B cell (primary cell): ENCODE data around the gene ADGRV1. TPM values are rescaled to one million over a fixed set of nuclear protein-coding genes. Genes with fewer than 3 reads are reported as not detected.

Source experiments
- ATAC-seq: fragments of 200-7000 bp; cut with Tn5 transposase; one replicate; pipeline ENCODE4 v1.10.0; 2021; ENCODE audit warnings: low read depth, mild to moderate bottlenecking, moderate number of reproducible peaks, moderate library complexity
- CTCF ChIA-PET: fragments of 350-600 bp; sonication (Branson Sonifier 250); formaldehyde crosslinking; loops from one replicate; lab custom pipeline; 2021; ENCODE audit warnings: antibody characterized with exemption, inconsistent platforms; lab: Charles Lee
- POLR2A ChIA-PET: fragments of 350-600 bp; sonication (Branson Sonifier 250); formaldehyde crosslinking; loops from one replicate; lab custom pipeline; 2021; ENCODE audit warnings: antibody characterized with exemption; lab: Charles Lee
- DNase-seq: peaks from one replicate; pipeline ENCODE4 v3.0.0; 2013
- H2AFZ ChIP-seq: 2 replicates; pipeline ENCODE4 v1.6.1; 2012; ENCODE audit warnings: mild to moderate bottlenecking, low read depth, low read length; ENCODE audit not compliant: insufficient read depth, poor library complexity, severe bottlenecking
- H3K27ac ChIP-seq, 2 donors: 1 replicate in 1 of 2; 2 replicates in 1 of 2; pipeline ENCODE4 v1.5.1; 2012 to 2013; ENCODE audit warnings: low read length in 2 of 2, mild to moderate bottlenecking in 2 of 2, moderate library complexity in 1 of 2
- H3K27me3 ChIP-seq, 4 experiments: fragments of 200-600 bp in 1 of 4; sonication (generic) in 1 of 4; replicated peaks in 1 of 4; 1 replicate in 2 of 4; 2 replicates in 2 of 4; pipeline versions ENCODE4 v1.6.1 to v1.7.0; 2013 to 2016; ENCODE audit warnings: low read length in 3 of 4, mild to moderate bottlenecking in 2 of 4, mixed read lengths in 1 of 4, moderate library complexity in 1 of 4; ENCODE audit not compliant: insufficient read depth in 4 of 4, control insufficient read depth in 3 of 4; ENCODE audit errors: control extremely low read depth in 1 of 4
- H3K36me3 ChIP-seq, 2 experiments: replicated peaks in 1 of 2; 1 replicate in 1 of 2; 2 replicates in 1 of 2; pipeline versions ENCODE4 v1.6.1 to v1.7.1; 2013; ENCODE audit warnings: low read length in 1 of 2; ENCODE audit not compliant: insufficient read depth in 2 of 2, control insufficient read depth in 1 of 2; ENCODE audit errors: control extremely low read depth in 1 of 2, extremely low read depth in 1 of 2
- H3K4me1 ChIP-seq, 2 donors: fragments of 200-600 bp in 1 of 2; sonication (generic) in 1 of 2; 1 replicate in 1 of 2; 2 replicates in 1 of 2; pipeline versions ENCODE4 v1.5.1 to v1.6.1; 2013 to 2017; ENCODE audit warnings: low read length in 2 of 2; ENCODE audit not compliant: control insufficient read depth in 2 of 2, insufficient read depth in 2 of 2
- H3K4me2 ChIP-seq: replicated peaks from 2 replicates; pipeline ENCODE3; 2012; ENCODE audit warnings: mild to moderate bottlenecking, low read depth, low read length; ENCODE audit not compliant: poor library complexity, severe bottlenecking
- H3K4me3 ChIP-seq, 5 experiments: fragments of 200-600 bp in 1 of 5; sonication (generic) in 1 of 5; 1 replicate in 3 of 5; 2 replicates in 2 of 5; pipeline versions ENCODE4 v1.5.1 to v1.7.0; 2011 to 2016; ENCODE audit warnings: low read length in 4 of 5, mild to moderate bottlenecking in 4 of 5, low read depth in 2 of 5, control low read depth in 1 of 5, moderate library complexity in 1 of 5; ENCODE audit not compliant: insufficient read depth in 1 of 5; ENCODE audit errors: control extremely low read depth in 1 of 5, extremely low read depth in 1 of 5
- H3K79me2 ChIP-seq: fragments of 200-600 bp; sonication (generic); one replicate; pipeline ENCODE4 v1.6.0; 2016; ENCODE audit warnings: low read length; ENCODE audit not compliant: control insufficient read depth, insufficient read depth
- H3K9ac ChIP-seq: fragments of 200-600 bp; sonication (generic); 2 replicates; pipeline ENCODE4 v1.6.1; 2017; ENCODE audit warnings: mild to moderate bottlenecking, low read length, moderate library complexity
- H3K9me3 ChIP-seq, 3 donors: one replicate each; pipeline versions ENCODE4 v1.6.1 to v1.7.1; 2013; ENCODE audit warnings: low read length in 2 of 3; ENCODE audit not compliant: control insufficient read depth in 2 of 3, insufficient read depth in 1 of 3; ENCODE audit errors: control extremely low read depth in 1 of 3
- H4K20me1 ChIP-seq: 2 replicates; pipeline ENCODE4 v1.6.0; 2012; ENCODE audit warnings: mild to moderate bottlenecking, low read length; ENCODE audit not compliant: insufficient read depth, control insufficient read depth, poor library complexity, severe bottlenecking
- H3K27ac Mint-ChIP-seq: one replicate; pipeline ENCODE4 v1.8.0; 2021; ENCODE audit warnings: mixed read lengths
- H3K27me3 Mint-ChIP-seq: one replicate; pipeline ENCODE4 v1.8.0; 2021; ENCODE audit warnings: mixed read lengths
- H3K4me1 Mint-ChIP-seq: one replicate; pipeline ENCODE4 v1.8.0; 2021; ENCODE audit warnings: mixed read lengths
- H3K4me3 Mint-ChIP-seq: one replicate; pipeline ENCODE4 v1.8.0; 2021; ENCODE audit warnings: mixed read lengths
- H3K9me3 Mint-ChIP-seq: one replicate; pipeline ENCODE4 v1.8.0; 2022; ENCODE audit warnings: mixed read lengths; ENCODE audit not compliant: insufficient read depth
- CTCF ChIP-seq: fragments of 200-600 bp; IDR thresholded peaks from one replicate; pipeline ENCODE4 v1.8.0; 2022; ENCODE audit warnings: antibody characterized with exemption, mild to moderate bottlenecking
- EZH2 ChIP-seq: IDR thresholded peaks from 2 replicates; pipeline ENCODE4 v1.6.1; 2012; ENCODE audit warnings: borderline replicate concordance, low read depth, mild to moderate bottlenecking, moderate library complexity, low read length; ENCODE audit not compliant: insufficient read depth, poor library complexity, severe bottlenecking
- WGBS: methylation state at CpG from one replicate; pipeline ENCODE4 v1.1.5; 2013; ENCODE audit warnings: missing lambda C conversion rate; ENCODE audit not compliant: insufficient coverage; 5-methylcytosine and 5-hydroxymethylcytosine counted together
- intact Hi-C: fragments of 100-400 bp; cut with micrococcal nuclease; formaldehyde crosslinking; loops from one replicate; pipeline ENCODE4 v1.10.0; 2022
- polyA plus RNA-seq: library from polyadenylated mRNA; depleted of rRNA; stranded (reverse); fragments of >200 nt; gene quantifications from 2 replicates; pipeline ENCODE4 v1.2.3, GENCODE V29; 2012
- total RNA-seq, 2 donors: library from RNA; stranded (reverse); fragments of 120-200 nt in 1 of 2; gene quantifications; 1 replicate in 1 of 2; 2 replicates in 1 of 2; pipeline versions ENCODE4 v1.2.3 to v1.2.4, GENCODE V29; 2013 to 2022

The ADGRV1 gene
- total and polyA plus RNA-seq, 2 donors (not counting 1 experiment from before 2014, with no cell fraction given): 0.07 TPM; not detected in 1

GRCh38 chr5:91016322-91016721 lies 457.7 kb downstream of the ADGRV1 start:
- ATAC-seq: no peak
- POLR2A ChIA-PET: no interaction called here
- no peak for DNase-seq
- Histone ChIP-seq H3K4me2 (no peak overlapping the region), H3K27ac (no peak overlapping the region), H3K27me3 (no peaks in the 10 kb centered on the region), H3K79me2 (no peaks in the 10 kb centered on the region), H3K4me1 (no peaks in the 10 kb centered on the region), H3K9ac (no peak overlapping the region), H2AFZ (no peak overlapping the region), H3K9me3 (no peaks in the 10 kb centered on the region), H3K4me3 (no peak overlapping the region), H4K20me1 (no peaks in the 10 kb centered on the region), H3K36me3 (no peaks in the 10 kb centered on the region)
- CTCF ChIA-PET: no interaction called here
- Mint-ChIP-seq H3K9me3 (peaks cover 5% of the 10 kb centered on the region), H3K4me1 (no peaks in the 10 kb centered on the region), H3K4me3 (no peak overlapping the region), H3K27me3 (peaks cover 11% of the 10 kb centered on the region), H3K27ac (no peak overlapping the region)
- intact Hi-C loops: no loop called here
- TF ChIP-seq CTCF: no peak
- TF ChIP-seq EZH2: no peak
- 100% methylated on average over 1 of the region's 1 CpG for WGBS

GRCh38 chr5:91016954-91017700 lies 458.5 kb downstream of the ADGRV1 start:
- no peaks in the 10 kb centered on the region for H4K20me1 ChIP-seq
- POLR2A ChIA-PET: no interaction called here

More at GRCh38 chr5:91016954-91017700, 458.5 kb downstream of the ADGRV1 start:
- Mint-ChIP-seq H3K4me3 (no peak overlapping the region), H3K9me3 (peaks cover 5% of the 10 kb centered on the region), H3K27me3 (peaks cover 11% of the 10 kb centered on the region), H3K27ac (no peak overlapping the region), H3K4me1 (no peaks in the 10 kb centered on the region)
- CTCF ChIA-PET: no interaction called here
- no peak overlapping the region for H3K4me2 ChIP-seq
- H3K9ac ChIP-seq: no peak overlapping the region
- no peaks in the 10 kb centered on the region for H3K9me3 ChIP-seq
- no peak overlapping the region for H3K4me3 ChIP-seq
- no peaks in the 10 kb centered on the region for H3K27me3 ChIP-seq
- no peaks in the 10 kb centered on the region for H3K79me2 ChIP-seq
- no peak for TF ChIP-seq CTCF
- TF ChIP-seq EZH2: no peak
- H3K27ac ChIP-seq: no peak overlapping the region
- no peaks in the 10 kb centered on the region for H3K36me3 ChIP-seq
- DNase-seq: no peak
- H3K4me1 ChIP-seq: no peaks in the 10 kb centered on the region
- WGBS: 40% methylated on average over 1 of the region's 4 CpGs
- ATAC-seq: no peak
- no peak overlapping the region for H2AFZ ChIP-seq
- intact Hi-C loops: no loop called here
